Measurements from ENCODE around the gene SLC19A1.
A peak's percentile ranks its signal among the peaks of the same experiment; 100 is the strongest.

Gene SLC19A1

GRCh38 chr21:45543710-45544448 is 1.6 kb upstream of the SLC19A1 start:
- peak; percentile 44 for DNase-seq

GRCh38 chr21:45543371-45543709 is 1.1 kb upstream of the SLC19A1 start:
- peak; percentile 44 for DNase-seq

- no peak for DNase-seq
These were observed 579 bp upstream of the SLC19A1 start for GRCh38 chr21:45542667-45543370.

- peak; percentile 80 for DNase-seq
These were observed 810 bp downstream of the SLC19A1 start for GRCh38 chr21:45541221-45542039.

- DNase-seq, result peak; percentile 40
These were observed 1.7 kb downstream of the SLC19A1 start for GRCh38 chr21:45540601-45540970.

- peak; percentile 35 for DNase-seq
These were observed 2.2 kb downstream of the SLC19A1 start for GRCh38 chr21:45539796-45540600.

GRCh38 chr21:45539046-45539795 is 3.0 kb downstream of the SLC19A1 start:
- peak; percentile 33 for DNase-seq

GRCh38 chr21:45538381-45539045 is 3.7 kb downstream of the SLC19A1 start:
- peak; percentile 37 for DNase-seq

- DNase-seq, result peak; percentile 34
These were observed 4.4 kb downstream of the SLC19A1 start for GRCh38 chr21:45537746-45538291.

- peak; percentile 38 for DNase-seq
These were observed 5.0 kb downstream of the SLC19A1 start for GRCh38 chr21:45537111-45537745.

GRCh38 chr21:45536301-45537081 is 5.7 kb downstream of the SLC19A1 start:
- DNase-seq, result peak; percentile 41

- peak; percentile 39 for DNase-seq
These were observed 6.7 kb downstream of the SLC19A1 start for GRCh38 chr21:45535341-45536081.

GRCh38 chr21:45534636-45535331 is 7.5 kb downstream of the SLC19A1 start:
- peak; percentile 55 for DNase-seq

- peak; percentile 37 for DNase-seq
These were observed 8.2 kb downstream of the SLC19A1 start for GRCh38 chr21:45533846-45534635.

GRCh38 chr21:45533361-45533845 is 8.8 kb downstream of the SLC19A1 start:
- DNase-seq, result no peak

- peak; percentile 35 for DNase-seq
These were observed 9.3 kb downstream of the SLC19A1 start for GRCh38 chr21:45532826-45533360.
